GM12891 (cell line): Measurements from ENCODE around the gene CHRM5.

ENCODE experiments used
- PAX5 ChIP-seq: IDR thresholded peaks from 2 replicates; pipeline ENCODE4 v1.6.1; 2011; ENCODE audit warnings: low read length, moderate library complexity, mild to moderate bottlenecking; ENCODE audit not compliant: insufficient read depth, severe bottlenecking
- POLR2A ChIP-seq: IDR thresholded peaks from 2 replicates; pipeline ENCODE4 v1.6.1; 2011; ENCODE audit warnings: low read depth, low read length, control low read depth
- POLR2AphosphoS5 ChIP-seq: IDR thresholded peaks from 2 replicates; pipeline ENCODE4 v1.6.1; 2011; ENCODE audit warnings: low read depth, low read length, control low read depth
- POU2F2 ChIP-seq: IDR thresholded peaks from 2 replicates; pipeline ENCODE4 v1.6.1; 2011; ENCODE audit warnings: low read depth, mild to moderate bottlenecking, control low read depth, low read length, moderate library complexity
- SPI1 ChIP-seq: IDR thresholded peaks from 2 replicates; pipeline ENCODE4 v1.6.1; 2011; ENCODE audit warnings: low read depth, low read length, control low read depth
- TAF1 ChIP-seq: IDR thresholded peaks from 2 replicates; pipeline ENCODE4 v1.6.1; 2011; ENCODE audit warnings: low read depth, low read length, control low read depth

DNA sequence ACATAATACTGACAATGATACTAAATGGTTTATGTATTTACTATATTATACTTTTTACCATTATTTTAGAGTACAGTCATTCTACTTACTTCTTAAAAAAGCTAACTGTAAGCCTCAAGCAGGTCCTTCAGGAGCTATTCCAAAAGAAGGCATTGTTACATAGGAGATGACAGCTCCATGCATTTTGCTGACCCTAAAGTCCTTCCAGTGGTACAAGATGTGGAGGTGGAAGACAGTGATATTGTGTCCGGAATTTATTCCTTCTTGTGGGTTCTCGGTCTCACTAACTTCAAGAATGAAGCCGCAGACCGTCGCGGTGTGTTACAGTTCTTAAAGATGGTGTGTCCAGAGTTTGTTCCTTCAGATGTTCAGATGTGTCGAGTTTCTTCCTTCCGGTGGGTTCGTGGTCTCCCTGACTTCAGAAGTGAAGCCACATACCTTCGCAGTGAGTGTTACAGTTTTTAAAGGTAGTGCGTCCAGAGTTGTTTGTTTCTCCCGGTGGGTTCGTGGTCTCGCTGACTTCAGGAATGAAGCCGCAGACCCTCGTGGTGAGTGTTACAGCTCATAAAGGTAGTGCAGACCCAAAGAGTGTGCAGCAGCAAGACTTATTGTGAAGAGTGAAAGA, 49.8 kb downstream of the CHRM5 start:
- no peak for TF ChIP-seq POLR2AphosphoS5
- no peak for TF ChIP-seq POLR2A
- TF ChIP-seq TAF1, result no peak
- TF ChIP-seq SPI1, result no peak
- TF ChIP-seq PAX5, result no peak
- TF ChIP-seq POU2F2, result no peak
